H9 (cell line): Measurements from ENCODE around the gene TTC13. TPM values are rescaled to one million over a fixed set of nuclear protein-coding genes. Genes with fewer than 3 reads are reported as not detected.

Source experiments
- DNase-seq: peaks from one replicate; pipeline ENCODE4 v3.0.0-alpha.2; 2017
- H2AFZ ChIP-seq: one replicate; pipeline ENCODE4 v1.6.1; 2013; ENCODE audit warnings: mild to moderate bottlenecking, low read length, control low read depth, moderate library complexity
- H2AK5ac ChIP-seq: 2 replicates; pipeline ENCODE4 v1.6.1; 2013; ENCODE audit warnings: low read length, control low read depth, mixed read lengths; ENCODE audit not compliant: insufficient read length
- H2BK120ac ChIP-seq: one replicate; pipeline ENCODE4 v1.6.1; 2013; ENCODE audit warnings: low read depth, mild to moderate bottlenecking, low read length, control low read depth, inconsistent platforms; ENCODE audit not compliant: poor library complexity, severe bottlenecking
- H2BK12ac ChIP-seq: 2 replicates; pipeline ENCODE4 v1.6.1; 2013; ENCODE audit warnings: low read length, control low read depth, mixed read lengths, low read depth; ENCODE audit not compliant: insufficient read length
- H2BK15ac ChIP-seq: 2 replicates; pipeline ENCODE4 v1.6.1; 2013; ENCODE audit warnings: low read depth, low read length, control low read depth
- H2BK20ac ChIP-seq: one replicate; pipeline ENCODE4 v1.6.1; 2013; ENCODE audit warnings: low read depth, mild to moderate bottlenecking, low read length, control low read depth, inconsistent platforms; ENCODE audit not compliant: poor library complexity, severe bottlenecking
- H2BK5ac ChIP-seq: 2 replicates; pipeline ENCODE4 v1.6.1; 2013; ENCODE audit warnings: low read length, control low read depth, mixed read lengths; ENCODE audit not compliant: insufficient read length
- H3K14ac ChIP-seq: 2 replicates; pipeline ENCODE4 v1.6.1; 2013; ENCODE audit warnings: low read length, control low read depth; ENCODE audit not compliant: insufficient read depth
- H3K18ac ChIP-seq: 2 replicates; pipeline ENCODE4 v1.6.1; 2013; ENCODE audit warnings: low read depth, mild to moderate bottlenecking, mixed read lengths, low read length, control low read depth; ENCODE audit not compliant: insufficient read length
- H3K23ac ChIP-seq: 2 replicates; pipeline ENCODE4 v1.6.1; 2013; ENCODE audit warnings: low read length, control low read depth, mixed read lengths, low read depth; ENCODE audit not compliant: insufficient read length
- H3K23me2 ChIP-seq: 2 replicates; pipeline ENCODE4 v1.6.1; 2013; ENCODE audit warnings: low read depth, mild to moderate bottlenecking, mixed read lengths, low read length, control low read depth; ENCODE audit not compliant: insufficient read length, poor library complexity, severe bottlenecking
- H3K27ac ChIP-seq: 2 replicates; pipeline ENCODE4 v1.5.1; 2013; ENCODE audit warnings: low read length, control low read depth, mixed read lengths, low read depth; ENCODE audit not compliant: insufficient read length
- H3K27me3 ChIP-seq: 2 replicates; pipeline ENCODE4 v1.6.1; 2013; ENCODE audit warnings: low read length, control low read depth, inconsistent platforms; ENCODE audit not compliant: insufficient read depth
- H3K4ac ChIP-seq: 2 replicates; pipeline ENCODE4 v1.6.1; 2013; ENCODE audit warnings: low read depth, mild to moderate bottlenecking, control low read depth, inconsistent platforms, low read length, moderate library complexity
- H3K4me1 ChIP-seq: 2 replicates; pipeline ENCODE4 v1.6.1; 2013; ENCODE audit warnings: low read length, control low read depth, inconsistent platforms; ENCODE audit not compliant: insufficient read depth
- H3K4me2 ChIP-seq: 2 replicates; pipeline ENCODE4 v1.6.1; 2013; ENCODE audit warnings: low read length, control low read depth, mixed read lengths; ENCODE audit not compliant: insufficient read length, insufficient read depth
- H3K56ac ChIP-seq: 2 replicates; pipeline ENCODE4 v1.6.1; 2013; ENCODE audit warnings: low read depth, mild to moderate bottlenecking, mixed read lengths, low read length, control low read depth; ENCODE audit not compliant: insufficient read length
- H3K79me1 ChIP-seq: 2 replicates; pipeline ENCODE4 v1.6.1; 2013; ENCODE audit warnings: low read depth, mild to moderate bottlenecking, moderate library complexity, low read length, control low read depth, inconsistent platforms; ENCODE audit not compliant: insufficient read depth, poor library complexity, severe bottlenecking
- H3K79me2 ChIP-seq: 2 replicates; pipeline ENCODE4 v1.6.1; 2013; ENCODE audit warnings: low read length, control low read depth, inconsistent platforms; ENCODE audit not compliant: insufficient read depth
- H3K9ac ChIP-seq: 2 replicates; pipeline ENCODE4 v1.6.1; 2013; ENCODE audit warnings: low read length, control low read depth, mixed read lengths; ENCODE audit not compliant: insufficient read length; ENCODE audit errors: extremely low read depth
- H3K9me3 ChIP-seq: one replicate; pipeline ENCODE4 v1.6.1; 2013; ENCODE audit warnings: low read depth, low read length, inconsistent platforms; ENCODE audit not compliant: control insufficient read depth
- H3T11ph ChIP-seq: one replicate; pipeline ENCODE4 v1.6.1; 2013; ENCODE audit warnings: mild to moderate bottlenecking, low read length, control low read depth, inconsistent platforms
- H4K20me1 ChIP-seq: one replicate; pipeline ENCODE4 v1.6.1; 2013; ENCODE audit not compliant: control insufficient read depth, insufficient read length, insufficient read depth
- H4K5ac ChIP-seq: 2 replicates; pipeline ENCODE4 v1.6.1; 2013; ENCODE audit warnings: low read depth, mild to moderate bottlenecking, mixed read lengths, low read length, control low read depth; ENCODE audit not compliant: insufficient read length
- H4K8ac ChIP-seq: replicated peaks from 2 replicates; pipeline ENCODE4 v1.6.1; 2013; ENCODE audit warnings: low read length, control low read depth, mixed read lengths, low read depth; ENCODE audit not compliant: insufficient read length
- H4K91ac ChIP-seq: 2 replicates; pipeline ENCODE4 v1.6.1; 2013; ENCODE audit warnings: low read depth, mild to moderate bottlenecking, moderate library complexity, mixed read lengths, low read length, control low read depth; ENCODE audit not compliant: insufficient read length
- H3K27ac Mint-ChIP-seq, 3 experiments: 2 replicates in 2 of 3; 3 replicates in 1 of 3; pipeline ENCODE4 v1.8.0; 2020 to 2021; ENCODE audit warnings: mixed read lengths in 3 of 3, mild to moderate bottlenecking in 1 of 3, moderate library complexity in 1 of 3
- H3K27me3 Mint-ChIP-seq: 2 replicates; pipeline ENCODE4 v1.8.0; 2021; ENCODE audit warnings: low read depth, mild to moderate bottlenecking, moderate library complexity, mixed read lengths
- H3K36me3 Mint-ChIP-seq, 3 experiments: 2 replicates in 2 of 3; 3 replicates in 1 of 3; pipeline ENCODE4 v1.8.0; 2020 to 2021; ENCODE audit warnings: low read depth in 3 of 3, mixed read lengths in 3 of 3; ENCODE audit not compliant: insufficient read depth in 1 of 3
- H3K4me1 Mint-ChIP-seq, 2 experiments: 2 replicates each; pipeline ENCODE4 v1.8.0; 2020; ENCODE audit warnings: mixed read lengths in 2 of 2
- H3K4me3 Mint-ChIP-seq, 2 experiments: 2 replicates in 1 of 2; 3 replicates in 1 of 2; pipeline ENCODE4 v1.8.0; 2020 to 2021; ENCODE audit warnings: mild to moderate bottlenecking in 2 of 2, mixed read lengths in 2 of 2, moderate library complexity in 1 of 2
- H3K9me3 Mint-ChIP-seq, 2 experiments: 2 replicates in 1 of 2; 3 replicates in 1 of 2; pipeline ENCODE4 v1.8.0; 2020; ENCODE audit warnings: mild to moderate bottlenecking in 2 of 2, mixed read lengths in 2 of 2, moderate library complexity in 1 of 2
- CTCF ChIP-seq: fragments of 200-600 bp; sonication (generic); conservative IDR thresholded peaks from 3 replicates; pipeline ENCODE4 v1.8.0; 2021; ENCODE audit warnings: antibody characterized with exemption, mild to moderate bottlenecking
- WGBS: extraction: QIAGEN DNeasy Blood & Tissue Kit; methylation state at CpG from one replicate; pipeline ENCODE4 v1.1.7; 2013; ENCODE audit warnings: missing lambda C conversion rate, low lambda C conversion rate, mixed read lengths; ENCODE audit not compliant: insufficient read length; ENCODE audit errors: extremely low coverage; 5-methylcytosine and 5-hydroxymethylcytosine counted together
- total RNA-seq: library from RNA; stranded (reverse); gene quantifications from 2 replicates; pipeline ENCODE4 v1.2.1, GENCODE V29; 2021

TTC13 gene
- total RNA-seq, 1 experiment from 2014 or later: 7.6 TPM

GRCh38 chr1:230948301-230948700, 30.4 kb downstream of the TTC13 start:
- no peak overlapping the region for H3K14ac ChIP-seq
- H2BK20ac ChIP-seq: no peak overlapping the region
- Mint-ChIP-seq H3K27me3 (no peaks in the 10 kb centered on the region; the same call in 1 of the 2 replicates), H3K4me3 (no peak overlapping the region), H3K4me1 (no peaks in the 10 kb centered on the region), H3K9me3 (no peaks in the 10 kb centered on the region), H3K36me3 (no peaks in the 10 kb centered on the region), H3K27ac (no peak overlapping the region)
- no peak overlapping the region for H4K8ac ChIP-seq
- WGBS: no CpG with 5 or more reads among the region's 1 CpG
- H2BK120ac ChIP-seq: no peak overlapping the region
- H3K18ac ChIP-seq: no peak overlapping the region
- H3K79me1 ChIP-seq: no peaks in the 10 kb centered on the region
- H4K20me1 ChIP-seq: no peaks in the 10 kb centered on the region
- H3K9me3 ChIP-seq: no peaks in the 10 kb centered on the region
- H4K91ac ChIP-seq: no peak overlapping the region
- no peak for TF ChIP-seq CTCF
- H3K23ac ChIP-seq: no peak overlapping the region
- H3T11ph ChIP-seq: no peak overlapping the region
- no peak overlapping the region for H3K4ac ChIP-seq
- H2AK5ac ChIP-seq: no peak overlapping the region
- no peak overlapping the region for H3K56ac ChIP-seq
- no peak overlapping the region for H2AFZ ChIP-seq
- no peaks in the 10 kb centered on the region for H3K27me3 ChIP-seq
- no peaks in the 10 kb centered on the region for H3K23me2 ChIP-seq
- no peak overlapping the region for H2BK5ac ChIP-seq
- no peak overlapping the region for H2BK12ac ChIP-seq
- no peaks in the 10 kb centered on the region for H3K79me2 ChIP-seq
- H3K9ac ChIP-seq: no peak overlapping the region
- no peak overlapping the region for H3K4me2 ChIP-seq
- no peak overlapping the region for H3K27ac ChIP-seq
- no peak overlapping the region for H4K5ac ChIP-seq
- no peaks in the 10 kb centered on the region for H3K4me1 ChIP-seq
- no peak overlapping the region for H2BK15ac ChIP-seq
- no peak for DNase-seq
